Panc1 (cell line): ENCODE measurements around the gene HUNK. TPM values are rescaled to one million over a fixed set of nuclear protein-coding genes. Genes with fewer than 3 reads are reported as not detected.

ENCODE experiments used
- ATAC-seq: fragments of 200-7000 bp; cut with Tn5 transposase; 2 replicates; pipeline ENCODE4 v1.9.1; 2020; ENCODE audit warnings: mild to moderate bottlenecking, moderate library complexity
- BruUV-seq: library from RNA; stranded (reverse); fragments of 400-500 nt; replicated peaks from 2 replicates; lab custom pipeline; 2021; lab: Mats Ljungman, UMichigan
- CTCF ChIA-PET: fragments of 300-600 bp; sonication (Branson Sonifier 250); formaldehyde crosslinking; loops from one replicate; lab custom pipeline; 2022; ENCODE audit warnings: antibody characterized with exemption; lab: Charles Lee
- POLR2A ChIA-PET: fragments of 300-600 bp; sonication (Branson Sonifier 250); formaldehyde crosslinking; loops from one replicate; lab custom pipeline; 2022; ENCODE audit warnings: antibody characterized with exemption; lab: Charles Lee
- DNase-seq: peaks from one replicate; pipeline ENCODE4 v3.0.0-alpha.2; 2010; ENCODE audit warnings: low read depth, low spot score
- H3K27ac ChIP-seq: 2 replicates; pipeline ENCODE4 v1.5.1; 2011; ENCODE audit warnings: mild to moderate bottlenecking, low read length, inconsistent platforms
- H3K27me3 ChIP-seq: fragments of 200-500 bp; sonication (Bioruptor generic); 2 replicates; pipeline ENCODE4 v1.6.0; 2014; ENCODE audit warnings: low read length, inconsistent platforms; ENCODE audit not compliant: control insufficient read depth, insufficient read depth
- H3K36me3 ChIP-seq: fragments of 200-500 bp; sonication (Bioruptor generic); 2 replicates; pipeline ENCODE4 v1.5.1; 2014; ENCODE audit warnings: inconsistent platforms, mild to moderate bottlenecking, low read length, moderate library complexity; ENCODE audit not compliant: control insufficient read depth, insufficient read depth
- H3K4me1 ChIP-seq: 2 replicates; pipeline ENCODE4 v1.5.1; 2011; ENCODE audit warnings: inconsistent platforms, mild to moderate bottlenecking, low read length, moderate library complexity; ENCODE audit not compliant: control insufficient read depth, insufficient read depth
- H3K4me3 ChIP-seq, 2 experiments: 2 replicates each; pipeline ENCODE4 v1.5.1; 2011 to 2012; ENCODE audit warnings: low read depth in 2 of 2, low read length in 2 of 2, mild to moderate bottlenecking in 2 of 2, inconsistent platforms in 1 of 2, moderate library complexity in 1 of 2
- H3K9me3 ChIP-seq: fragments of 200-500 bp; sonication (Bioruptor generic); 2 replicates; pipeline ENCODE4 v1.5.1; 2014; ENCODE audit warnings: low read depth, mild to moderate bottlenecking, inconsistent platforms, low read length, moderate library complexity; ENCODE audit not compliant: control insufficient read depth, insufficient read depth
- POLR2AphosphoS5 ChIP-seq: IDR thresholded peaks from 2 replicates; pipeline ENCODE4 v1.6.1; 2012; ENCODE audit warnings: mild to moderate bottlenecking, low read depth, low read length, moderate library complexity
- REST ChIP-seq, 2 experiments: IDR thresholded peaks; 2 replicates each; pipeline ENCODE4 v1.6.1; 2011 to 2012; ENCODE audit warnings: low read depth in 2 of 2, control low read depth in 1 of 2, low read length in 1 of 2, mild to moderate bottlenecking in 1 of 2, moderate library complexity in 1 of 2; ENCODE audit not compliant: insufficient read depth in 1 of 2
- SIN3A ChIP-seq: IDR thresholded peaks from 2 replicates; pipeline ENCODE4 v1.6.1; 2012; ENCODE audit warnings: low read depth, mild to moderate bottlenecking, low read length, moderate library complexity, borderline replicate concordance; ENCODE audit not compliant: insufficient read depth
- TCF7L2 ChIP-seq: IDR thresholded peaks from 2 replicates; pipeline ENCODE4 v1.6.1; 2011; ENCODE audit warnings: mild to moderate bottlenecking, low read depth, low read length, inconsistent platforms
- in situ Hi-C: cut with HindIII; loops from 2 replicates; pipeline ENCODE4 v1.10.0; 2016; ENCODE audit warnings: low sequenced_read_pairs, low pct_unique_long_range_greater_than_20kb
- intact Hi-C: fragments of 100-400 bp; cut with micrococcal nuclease; formaldehyde crosslinking; loops from one replicate; pipeline ENCODE4 v1.10.0; 2022; ENCODE audit not compliant: unreplicated experiment
- total RNA-seq: library from RNA; stranded (reverse); gene quantifications from one replicate; pipeline ENCODE4 v1.2.1, GENCODE V29; 2021; ENCODE audit not compliant: unreplicated experiment
- TF ChIP-seq, protein P1 (sequence below): fragments of 450-650 bp; IDR thresholded peaks from 2 replicates; pipeline ENCODE4 v1.5.1; 2017; ENCODE audit warnings: mild to moderate bottlenecking

HUNK gene
- total RNA-seq, 1 experiment from 2014 or later, result 0.05 TPM

DNA sequence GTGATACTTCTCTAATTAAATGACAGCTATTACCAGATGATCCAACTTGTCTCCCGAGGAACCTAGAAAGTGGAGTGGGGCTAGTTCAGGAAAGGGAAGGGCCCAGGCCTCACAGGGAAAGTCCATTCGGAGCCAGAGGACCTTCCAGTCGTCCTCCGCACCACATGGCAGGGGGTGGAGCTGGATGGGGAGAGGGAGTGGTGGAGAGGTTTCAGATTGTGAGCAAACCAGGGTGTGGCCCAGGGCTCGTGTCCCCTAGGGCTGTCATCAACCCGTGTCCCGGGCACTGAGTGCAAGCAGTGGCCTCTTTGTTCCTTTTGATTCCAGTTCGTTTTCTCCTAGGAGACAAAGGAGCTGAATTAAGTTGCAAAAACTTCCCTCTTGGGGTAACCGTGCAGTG lies 114.9 kb downstream of the HUNK start:
- Histone ChIP-seq H3K4me1 (no peaks in the 10 kb centered on the region), H3K4me3 (no peak overlapping the region), H3K9me3 (no peaks in the 10 kb centered on the region), H3K27ac (no peak overlapping the region), H3K36me3 (no peaks in the 10 kb centered on the region), H3K27me3 (no peaks in the 10 kb centered on the region)
- ChIA-PET POLR2A (no interaction called here), CTCF (no interaction called here)
- ATAC-seq, result no peak
- in situ Hi-C loops, result no loop called here
- TF ChIP-seq, protein P1, sequence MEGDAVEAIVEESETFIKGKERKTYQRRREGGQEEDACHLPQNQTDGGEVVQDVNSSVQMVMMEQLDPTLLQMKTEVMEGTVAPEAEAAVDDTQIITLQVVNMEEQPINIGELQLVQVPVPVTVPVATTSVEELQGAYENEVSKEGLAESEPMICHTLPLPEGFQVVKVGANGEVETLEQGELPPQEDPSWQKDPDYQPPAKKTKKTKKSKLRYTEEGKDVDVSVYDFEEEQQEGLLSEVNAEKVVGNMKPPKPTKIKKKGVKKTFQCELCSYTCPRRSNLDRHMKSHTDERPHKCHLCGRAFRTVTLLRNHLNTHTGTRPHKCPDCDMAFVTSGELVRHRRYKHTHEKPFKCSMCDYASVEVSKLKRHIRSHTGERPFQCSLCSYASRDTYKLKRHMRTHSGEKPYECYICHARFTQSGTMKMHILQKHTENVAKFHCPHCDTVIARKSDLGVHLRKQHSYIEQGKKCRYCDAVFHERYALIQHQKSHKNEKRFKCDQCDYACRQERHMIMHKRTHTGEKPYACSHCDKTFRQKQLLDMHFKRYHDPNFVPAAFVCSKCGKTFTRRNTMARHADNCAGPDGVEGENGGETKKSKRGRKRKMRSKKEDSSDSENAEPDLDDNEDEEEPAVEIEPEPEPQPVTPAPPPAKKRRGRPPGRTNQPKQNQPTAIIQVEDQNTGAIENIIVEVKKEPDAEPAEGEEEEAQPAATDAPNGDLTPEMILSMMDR, result no peak
- TF ChIP-seq TCF7L2 (no peak), REST (IDR thresholded peaks at IDR 0.05; ENCODE audit: insufficient read depth in 1 of 2, low read depth in 2 of 2, low read length in 1 of 2) (no peak), POLR2AphosphoS5 (no peak), SIN3A (no peak)
- intact Hi-C loops, result no loop called here
- no TSS peak for BruUV-seq
- DNase-seq, result no peak

- Histone ChIP-seq H3K27me3 (no peaks in the 10 kb centered on the region; the same call in 1 of the 2 replicates), H3K9me3 (no peaks in the 10 kb centered on the region), H3K4me3 (no peak overlapping the region), H3K27ac (no peak overlapping the region), H3K4me1 (no peaks in the 10 kb centered on the region), H3K36me3 (no peaks in the 10 kb centered on the region)
- TF ChIP-seq TCF7L2 (no peak), SIN3A (no peak), POLR2AphosphoS5 (no peak), REST (IDR thresholded peaks at IDR 0.05; ENCODE audit: insufficient read depth in 1 of 2, low read depth in 2 of 2, low read length in 1 of 2) (no peak)
- TF ChIP-seq, protein P1, result no peak
- ChIA-PET CTCF (no interaction called here), POLR2A (no interaction called here)
- no TSS peak for BruUV-seq
- ATAC-seq (no peak), DNase-seq (no peak)
- in situ Hi-C loops, result no loop called here
- intact Hi-C loops, result no loop called here
These were observed 115.9 kb downstream of the HUNK start for GRCh38 chr21:31988492-31989290.
